K562 (cell line): ENCODE data around the gene GRK3. TPM values are rescaled to one million over a fixed set of nuclear protein-coding genes. Genes with fewer than 3 reads are reported as not detected.
A peak's percentile ranks its signal among the peaks of the same experiment; 100 is the strongest.

Source experiments
- ERF ChIP-seq: fragments of 450-650 bp; formaldehyde crosslinking; IDR thresholded peaks from 2 replicates; pipeline ENCODE4 v1.4.0; 2020; ENCODE audit warnings: mild to moderate bottlenecking, mixed read lengths
- L3MBTL2 ChIP-seq: fragments of 450-650 bp; IDR thresholded peaks from 2 replicates; pipeline ENCODE4 v1.6.1; 2016; ENCODE audit warnings: mild to moderate bottlenecking, moderate library complexity
- LCOR ChIP-seq: sonication (generic); formaldehyde crosslinking; IDR thresholded peaks from 2 replicates; pipeline ENCODE4 v1.8.0; 2022; ENCODE audit warnings: mild to moderate bottlenecking, missing genetic modification reagents
- MAFF ChIP-seq: IDR thresholded peaks from 2 replicates; pipeline ENCODE4 v1.6.1; 2012; ENCODE audit warnings: low read length, improper control_type of control experiment
- NR1H2 ChIP-seq: sonication (generic); formaldehyde crosslinking; IDR thresholded peaks from 2 replicates; pipeline ENCODE4 v1.4.0; 2020; ENCODE audit warnings: mild to moderate bottlenecking, missing genetic modification reagents
- PCBP2 ChIP-seq: fragments of 200-400 bp; formaldehyde crosslinking; IDR thresholded peaks from 2 replicates; pipeline ENCODE4 v1.6.1; 2018; ENCODE audit warnings: low read length, low read depth, mild to moderate bottlenecking, moderate library complexity; ENCODE audit not compliant: poor library complexity, severe bottlenecking
- RCOR1 ChIP-seq, 2 experiments: IDR thresholded peaks; 2 replicates each; pipeline ENCODE4 v1.6.1; 2012; ENCODE audit warnings: low read depth in 2 of 2, low read length in 2 of 2, borderline replicate concordance in 1 of 2, improper control_type of control experiment in 1 of 2
- YY1 ChIP-seq, 3 experiments: IDR thresholded peaks; 2 replicates each; pipeline ENCODE4 v1.6.1; 2011; ENCODE audit warnings: low read length in 2 of 3, mild to moderate bottlenecking in 2 of 3, moderate library complexity in 2 of 3, borderline replicate concordance in 1 of 3, control low read depth in 1 of 3, low read depth in 1 of 3; ENCODE audit not compliant: insufficient read depth in 3 of 3, insufficient replicate concordance in 2 of 3, control insufficient read depth in 1 of 3, insufficient read length in 1 of 3; ENCODE audit errors: extremely low read depth in 1 of 3
- ZNF212 ChIP-seq: fragments of 450-650 bp; formaldehyde crosslinking; IDR thresholded peaks from 2 replicates; pipeline ENCODE4 v1.4.0; 2020; ENCODE audit warnings: mild to moderate bottlenecking
- ZNF311 ChIP-seq: fragments of 250-450 bp; sonication (Bioruptor Pico); IDR thresholded peaks from 2 replicates; pipeline ENCODE4 v1.4.0; 2020; ENCODE audit warnings: mild to moderate bottlenecking, moderate library complexity
- ZNF316 ChIP-seq: fragments of 450-650 bp; IDR thresholded peaks from 2 replicates; pipeline ENCODE4 v1.6.1; 2016
- polyA plus RNA-seq, 8 experiments: library from polyadenylated mRNA; depleted of rRNA in 4 of 8; stranded (reverse) in 5 of 8; unstranded in 3 of 8; fragments of >200 nt; fragmentation: Nextera tagmentation in 2 of 8; fragmentation: Illumina TruSeq in 1 of 8; extraction: Ambion mirVana in 2 of 8; extraction: Trizol in 1 of 8; gene quantifications; 2 replicates each; pipeline versions ENCODE4 v1.2.1 to v1.2.3, GENCODE V29; 2011 to 2014; ENCODE audit warnings: inconsistent platforms in 1 of 8, missing spikeins in 1 of 8
- total RNA-seq, 7 experiments: library from RNA; depleted of rRNA in 6 of 7; stranded (reverse); fragments of >200 nt in 6 of 7; fragmentation: Illumina TruSeq in 2 of 7; extraction: Trizol in 2 of 7; gene quantifications; 2 replicates each; pipeline versions ENCODE4 v1.2.1 to v1.2.3, GENCODE V29; 2011 to 2021; ENCODE audit warnings: low replicate concordance in 1 of 7
- TF ChIP-seq, protein P1 (sequence below): fragments of 250-450 bp; sonication (Bioruptor Pico); IDR thresholded peaks from 2 replicates; pipeline ENCODE4 v1.9.0; 2021; ENCODE audit warnings: mild to moderate bottlenecking, inconsistent platforms
- TF ChIP-seq, protein P2 (sequence below): IDR thresholded peaks from 3 replicates; pipeline ENCODE4 v1.6.1; 2011; ENCODE audit warnings: borderline replicate concordance, mild to moderate bottlenecking; ENCODE audit not compliant: insufficient read length, insufficient read depth
- TF ChIP-seq, protein P3 (sequence below): fragments of 250-450 bp; sonication (Bioruptor Pico); IDR thresholded peaks from 2 replicates; pipeline ENCODE4 v1.4.0; 2020; ENCODE audit warnings: mild to moderate bottlenecking, moderate library complexity
- TF ChIP-seq, protein P4 (sequence below): fragments of 450-650 bp; conservative IDR thresholded peaks from 2 replicates; pipeline ENCODE4 v1.6.1; 2016; ENCODE audit warnings: missing genetic modification characterization, low read depth, mild to moderate bottlenecking, control low read depth, missing compliant biosample characterization
- TF ChIP-seq, protein P5 (sequence below): fragments of 250-450 bp; sonication (Bioruptor Pico); IDR thresholded peaks from 2 replicates; pipeline ENCODE4 v1.8.0; 2022; ENCODE audit warnings: moderate library complexity, mild to moderate bottlenecking, inconsistent platforms

Gene GRK3
- total and polyA plus RNA-seq, 9 of the 15 experiments (the other 6 are each of a cell fraction or from before 2014, with no cell fraction given), result 1.4 to 7.6 (median 3.6) TPM

DNA sequence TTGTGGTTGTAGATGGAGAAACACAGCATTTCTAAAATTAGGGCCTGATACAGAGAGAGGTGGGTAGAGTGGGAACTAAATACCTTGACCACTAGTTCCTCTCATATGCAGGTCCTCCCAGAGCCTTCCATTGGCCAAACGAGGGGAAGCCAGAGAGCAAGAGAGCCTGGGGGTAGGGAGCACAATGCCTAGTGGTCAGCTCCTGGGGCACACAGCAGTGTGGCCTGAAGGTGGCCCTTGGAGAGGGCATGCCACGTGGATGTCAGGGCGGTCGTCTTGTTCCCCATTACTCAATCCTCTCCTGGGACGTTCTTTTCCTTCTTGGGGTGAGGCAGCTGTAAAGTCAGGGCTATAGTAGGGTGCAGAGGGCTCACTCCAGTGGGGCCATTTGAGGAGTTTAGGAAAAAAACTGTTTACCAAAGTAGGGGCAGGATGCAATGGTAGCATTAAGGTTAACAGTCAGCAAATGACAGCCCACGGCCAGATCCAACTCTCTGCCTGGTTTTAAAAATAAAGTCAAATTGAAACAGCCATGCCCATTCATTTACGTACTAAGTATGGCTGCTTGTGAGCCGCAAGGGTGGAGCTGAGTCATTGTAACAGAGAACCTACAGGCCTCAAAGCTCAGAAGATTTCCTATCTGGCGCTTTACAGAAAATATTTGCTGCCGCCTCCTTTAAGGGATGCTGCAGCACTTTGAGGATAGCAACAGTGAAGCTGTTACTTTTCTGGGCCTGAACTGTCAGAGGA, 185.1 kb downstream of the GRK3 start (continued):
- TF ChIP-seq L3MBTL2 (0 out of 2 replicates have a peak, but pooled peaks have one; percentile 12), ZNF212 (no peak), RCOR1 (IDR thresholded peaks at IDR 0.05; ENCODE audit: borderline replicate concordance in 1 of 2, low read depth in 2 of 2, low read length in 2 of 2) (peak; percentile 31 to 41; a peak in 2 of 4 replicates), ERF (CRISPR knock-in tag) (no peak), LCOR (no peak), NR1H2 (no peak), ZNF311 (CRISPR knock-in tag) (no peak), MAFF (peak; percentile 69), PCBP2 (no peak), YY1 (IDR thresholded peaks at IDR 0.05; ENCODE audit: borderline replicate concordance in 1 of 3, control insufficient read depth in 1 of 3, extremely low read depth in 1 of 3, insufficient read depth in 3 of 3, insufficient read length in 1 of 3, insufficient replicate concordance in 2 of 3, low read depth in 1 of 3, low read length in 2 of 3) (peak in 1 of 3 experiments; percentile 62), ZNF316 (peak; percentile 69)
- TF ChIP-seq, protein P1, sequence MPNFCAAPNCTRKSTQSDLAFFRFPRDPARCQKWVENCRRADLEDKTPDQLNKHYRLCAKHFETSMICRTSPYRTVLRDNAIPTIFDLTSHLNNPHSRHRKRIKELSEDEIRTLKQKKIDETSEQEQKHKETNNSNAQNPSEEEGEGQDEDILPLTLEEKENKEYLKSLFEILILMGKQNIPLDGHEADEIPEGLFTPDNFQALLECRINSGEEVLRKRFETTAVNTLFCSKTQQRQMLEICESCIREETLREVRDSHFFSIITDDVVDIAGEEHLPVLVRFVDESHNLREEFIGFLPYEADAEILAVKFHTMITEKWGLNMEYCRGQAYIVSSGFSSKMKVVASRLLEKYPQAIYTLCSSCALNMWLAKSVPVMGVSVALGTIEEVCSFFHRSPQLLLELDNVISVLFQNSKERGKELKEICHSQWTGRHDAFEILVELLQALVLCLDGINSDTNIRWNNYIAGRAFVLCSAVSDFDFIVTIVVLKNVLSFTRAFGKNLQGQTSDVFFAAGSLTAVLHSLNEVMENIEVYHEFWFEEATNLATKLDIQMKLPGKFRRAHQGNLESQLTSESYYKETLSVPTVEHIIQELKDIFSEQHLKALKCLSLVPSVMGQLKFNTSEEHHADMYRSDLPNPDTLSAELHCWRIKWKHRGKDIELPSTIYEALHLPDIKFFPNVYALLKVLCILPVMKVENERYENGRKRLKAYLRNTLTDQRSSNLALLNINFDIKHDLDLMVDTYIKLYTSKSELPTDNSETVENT, result no peak
- TF ChIP-seq, protein P2, sequence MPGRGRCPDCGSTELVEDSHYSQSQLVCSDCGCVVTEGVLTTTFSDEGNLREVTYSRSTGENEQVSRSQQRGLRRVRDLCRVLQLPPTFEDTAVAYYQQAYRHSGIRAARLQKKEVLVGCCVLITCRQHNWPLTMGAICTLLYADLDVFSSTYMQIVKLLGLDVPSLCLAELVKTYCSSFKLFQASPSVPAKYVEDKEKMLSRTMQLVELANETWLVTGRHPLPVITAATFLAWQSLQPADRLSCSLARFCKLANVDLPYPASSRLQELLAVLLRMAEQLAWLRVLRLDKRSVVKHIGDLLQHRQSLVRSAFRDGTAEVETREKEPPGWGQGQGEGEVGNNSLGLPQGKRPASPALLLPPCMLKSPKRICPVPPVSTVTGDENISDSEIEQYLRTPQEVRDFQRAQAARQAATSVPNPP, result no peak
- TF ChIP-seq, protein P3, sequence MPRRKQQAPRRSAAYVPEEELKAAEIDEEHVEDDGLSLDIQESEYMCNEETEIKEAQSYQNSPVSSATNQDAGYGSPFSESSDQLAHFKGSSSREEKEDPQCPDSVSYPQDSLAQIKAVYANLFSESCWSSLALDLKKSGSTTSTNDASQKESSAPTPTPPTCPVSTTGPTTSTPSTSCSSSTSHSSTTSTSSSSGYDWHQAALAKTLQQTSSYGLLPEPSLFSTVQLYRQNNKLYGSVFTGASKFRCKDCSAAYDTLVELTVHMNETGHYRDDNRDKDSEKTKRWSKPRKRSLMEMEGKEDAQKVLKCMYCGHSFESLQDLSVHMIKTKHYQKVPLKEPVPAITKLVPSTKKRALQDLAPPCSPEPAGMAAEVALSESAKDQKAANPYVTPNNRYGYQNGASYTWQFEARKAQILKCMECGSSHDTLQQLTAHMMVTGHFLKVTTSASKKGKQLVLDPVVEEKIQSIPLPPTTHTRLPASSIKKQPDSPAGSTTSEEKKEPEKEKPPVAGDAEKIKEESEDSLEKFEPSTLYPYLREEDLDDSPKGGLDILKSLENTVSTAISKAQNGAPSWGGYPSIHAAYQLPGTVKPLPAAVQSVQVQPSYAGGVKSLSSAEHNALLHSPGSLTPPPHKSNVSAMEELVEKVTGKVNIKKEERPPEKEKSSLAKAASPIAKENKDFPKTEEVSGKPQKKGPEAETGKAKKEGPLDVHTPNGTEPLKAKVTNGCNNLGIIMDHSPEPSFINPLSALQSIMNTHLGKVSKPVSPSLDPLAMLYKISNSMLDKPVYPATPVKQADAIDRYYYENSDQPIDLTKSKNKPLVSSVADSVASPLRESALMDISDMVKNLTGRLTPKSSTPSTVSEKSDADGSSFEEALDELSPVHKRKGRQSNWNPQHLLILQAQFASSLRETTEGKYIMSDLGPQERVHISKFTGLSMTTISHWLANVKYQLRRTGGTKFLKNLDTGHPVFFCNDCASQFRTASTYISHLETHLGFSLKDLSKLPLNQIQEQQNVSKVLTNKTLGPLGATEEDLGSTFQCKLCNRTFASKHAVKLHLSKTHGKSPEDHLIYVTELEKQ, result no peak
- TF ChIP-seq, protein P4, sequence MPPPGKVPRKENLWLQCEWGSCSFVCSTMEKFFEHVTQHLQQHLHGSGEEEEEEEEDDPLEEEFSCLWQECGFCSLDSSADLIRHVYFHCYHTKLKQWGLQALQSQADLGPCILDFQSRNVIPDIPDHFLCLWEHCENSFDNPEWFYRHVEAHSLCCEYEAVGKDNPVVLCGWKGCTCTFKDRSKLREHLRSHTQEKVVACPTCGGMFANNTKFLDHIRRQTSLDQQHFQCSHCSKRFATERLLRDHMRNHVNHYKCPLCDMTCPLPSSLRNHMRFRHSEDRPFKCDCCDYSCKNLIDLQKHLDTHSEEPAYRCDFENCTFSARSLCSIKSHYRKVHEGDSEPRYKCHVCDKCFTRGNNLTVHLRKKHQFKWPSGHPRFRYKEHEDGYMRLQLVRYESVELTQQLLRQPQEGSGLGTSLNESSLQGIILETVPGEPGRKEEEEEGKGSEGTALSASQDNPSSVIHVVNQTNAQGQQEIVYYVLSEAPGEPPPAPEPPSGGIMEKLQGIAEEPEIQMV (tag), result no peak
- TF ChIP-seq, protein P5, sequence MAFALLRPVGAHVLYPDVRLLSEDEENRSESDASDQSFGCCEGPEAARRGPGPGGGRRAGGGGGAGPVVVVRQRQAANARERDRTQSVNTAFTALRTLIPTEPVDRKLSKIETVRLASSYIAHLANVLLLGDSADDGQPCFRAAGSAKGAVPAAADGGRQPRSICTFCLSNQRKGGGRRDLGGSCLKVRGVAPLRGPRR (CRISPR knock-in tag), result no peak
